Activated B cell treated with CpG ODN at 0.5 μM for 24 hours (primary cell): ENCODE data around the gene ANKRD24. TPM values are rescaled to one million over a fixed set of nuclear protein-coding genes. Genes with fewer than 3 reads are reported as not detected.

Experiments used
- ATAC-seq: fragments of 200-7000 bp; cut with Tn5 transposase; one replicate; pipeline ENCODE4 v1.10.0; 2021; ENCODE audit warnings: low read depth, mild to moderate bottlenecking, moderate library complexity
- CTCF ChIA-PET: fragments of 350-600 bp; sonication (Branson Sonifier 250); formaldehyde crosslinking; loops from one replicate; lab custom pipeline; 2021; ENCODE audit warnings: antibody characterized with exemption; lab: Charles Lee
- POLR2A ChIA-PET: fragments of 350-600 bp; sonication (Branson Sonifier 250); formaldehyde crosslinking; loops from one replicate; lab custom pipeline; 2021; ENCODE audit warnings: antibody characterized with exemption; lab: Charles Lee
- DNase-seq: peaks from one replicate; pipeline ENCODE4 v3.0.0; 2022
- H3K27ac Mint-ChIP-seq: one replicate; pipeline ENCODE4 v1.8.0; 2020; ENCODE audit warnings: mixed read lengths
- H3K27me3 Mint-ChIP-seq: one replicate; pipeline ENCODE4 v1.8.0; 2021; ENCODE audit warnings: mixed read lengths
- H3K36me3 Mint-ChIP-seq: one replicate; pipeline ENCODE4 v1.8.0; 2021; ENCODE audit warnings: low read depth, mixed read lengths
- H3K4me1 Mint-ChIP-seq: one replicate; pipeline ENCODE4 v1.8.0; 2021; ENCODE audit warnings: mixed read lengths
- H3K4me3 Mint-ChIP-seq: one replicate; pipeline ENCODE4 v1.8.0; 2020; ENCODE audit warnings: mild to moderate bottlenecking, mixed read lengths
- H3K9me3 Mint-ChIP-seq: one replicate; pipeline ENCODE4 v1.8.0; 2020; ENCODE audit warnings: mixed read lengths
- CTCF ChIP-seq: fragments of 200-600 bp; IDR thresholded peaks from one replicate; pipeline ENCODE4 v1.8.0; 2022; ENCODE audit warnings: antibody characterized with exemption, mild to moderate bottlenecking
- intact Hi-C: fragments of 100-400 bp; cut with micrococcal nuclease; formaldehyde crosslinking; loops from one replicate; pipeline ENCODE4 v1.15.1; 2024
- total RNA-seq: library from RNA; stranded (reverse); gene quantifications from 2 replicates; pipeline ENCODE4 v1.2.3, GENCODE V29; 2022

ANKRD24 gene
- total RNA-seq, 1 donor from 2014 or later: 0.49 TPM

DNA sequence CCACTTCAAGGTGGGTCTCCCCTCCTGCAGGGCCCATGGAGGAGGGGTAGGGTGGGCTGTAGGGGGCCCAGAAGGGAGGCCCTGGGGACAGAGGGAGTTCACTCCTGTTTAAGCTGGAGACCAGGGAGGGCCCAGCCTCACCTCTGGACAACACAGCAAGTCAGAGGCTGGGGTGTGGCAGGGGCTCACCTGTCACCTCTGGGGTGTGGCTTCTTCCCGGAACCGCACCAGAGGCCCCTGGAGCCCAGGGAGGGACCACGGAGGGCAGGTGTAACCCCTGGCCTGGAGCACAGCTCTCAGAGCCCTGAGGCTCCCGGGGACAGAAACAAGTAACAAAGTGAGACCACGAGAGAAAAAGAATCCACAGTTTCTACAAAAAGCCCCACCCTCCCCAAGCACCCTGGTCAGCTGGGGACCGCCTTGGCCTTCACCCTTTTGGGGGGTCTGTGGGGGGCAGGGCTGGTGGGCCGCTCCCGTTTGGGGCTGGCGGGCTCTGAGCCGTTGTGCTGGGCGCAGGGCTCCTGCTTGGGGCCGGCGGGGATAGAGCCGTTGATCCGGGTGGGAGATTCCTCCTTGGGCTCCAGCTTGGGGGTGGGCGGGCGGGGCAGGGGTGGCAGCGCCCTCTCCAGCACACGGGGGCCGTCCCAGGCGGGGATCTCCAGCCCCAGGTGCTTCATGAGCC, 8.1 kb upstream of the ANKRD24 start:
- ATAC-seq (no peak), DNase-seq (no peak)
- POLR2A ChIA-PET: interaction anchor here (0.5 kb wide), 1 partner anchor 107 kb away, joined by 6 read pairs; no protein-coding TSS in a partner anchor
- Mint-ChIP-seq H3K27ac (no peak overlapping the region), H3K4me3 (no peak overlapping the region), H3K36me3 (peaks cover 32% of the 10 kb centered on the region), H3K4me1 (peaks cover 2% of the 10 kb centered on the region), H3K27me3 (peaks cover 10% of the 10 kb centered on the region), H3K9me3 (no peaks in the 10 kb centered on the region)
- CTCF ChIA-PET: no interaction called here
- intact Hi-C loops: no loop called here
- no peak for TF ChIP-seq CTCF

GRCh38 chr19:4174895-4175668, 7.4 kb upstream of the ANKRD24 start:
- H3K9me3 Mint-ChIP-seq: no peaks in the 10 kb centered on the region
- H3K36me3 Mint-ChIP-seq: peaks cover 38% of the 10 kb centered on the region
- H3K27ac Mint-ChIP-seq: no peak overlapping the region
- POLR2A ChIA-PET: interaction anchor here (0.5 kb wide), 1 partner anchor 10 kb away, joined by 3 read pairs; no protein-coding TSS in a partner anchor
- peaks cover 7% of the 10 kb centered on the region for H3K27me3 Mint-ChIP-seq
- no peak for ATAC-seq
- peaks cover 8% of the 10 kb centered on the region for H3K4me1 Mint-ChIP-seq
- DNase-seq: no peak
- H3K4me3 Mint-ChIP-seq: no peak overlapping the region
- intact Hi-C loops: no loop called here
- CTCF ChIA-PET: no interaction called here
- TF ChIP-seq CTCF: no peak

- intact Hi-C loops: no loop called here
- no peak for TF ChIP-seq CTCF
- Mint-ChIP-seq H3K9me3 (no peaks in the 10 kb centered on the region), H3K27me3 (peaks cover 7% of the 10 kb centered on the region), H3K4me1 (peaks cover 12% of the 10 kb centered on the region), H3K36me3 (peaks cover 41% of the 10 kb centered on the region), H3K27ac (no peak overlapping the region), H3K4me3 (no peak overlapping the region)
- ChIA-PET CTCF (no interaction called here), POLR2A (interaction anchor here (0.5 kb wide), 1 partner anchor 11 kb away, joined by 3 read pairs; no protein-coding TSS in a partner anchor)
- ATAC-seq (no peak), DNase-seq (no peak)
Observed at GRCh38 chr19:4175669-4175931, 6.9 kb upstream of the ANKRD24 start.

DNA sequence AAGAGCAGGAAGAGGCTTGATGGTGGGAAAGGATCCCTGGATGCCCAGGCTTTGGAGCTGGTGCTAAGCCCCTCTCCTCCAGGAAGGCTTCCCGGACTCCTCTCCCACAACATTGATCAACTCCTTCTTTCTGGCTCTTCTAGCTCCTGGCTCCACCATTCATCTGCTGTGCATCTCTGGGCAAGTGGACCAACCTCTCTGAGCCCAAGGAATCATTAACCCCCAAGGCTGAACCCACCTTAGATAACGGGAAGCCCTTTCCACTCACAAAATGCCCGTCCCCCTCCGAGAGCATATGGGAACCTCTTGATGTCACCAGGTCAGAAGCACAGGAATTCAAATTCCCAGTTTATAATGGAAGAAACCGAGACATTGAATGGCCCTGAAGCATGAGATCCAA, 5.3 kb upstream of the ANKRD24 start:
- peaks cover 25% of the 10 kb centered on the region for H3K4me1 Mint-ChIP-seq

More for the DNA sequence above, 5.3 kb upstream of the ANKRD24 start:
- no peak for ATAC-seq
- Mint-ChIP-seq H3K27ac (no peak overlapping the region), H3K4me3 (no peak overlapping the region), H3K27me3 (peaks cover 3% of the 10 kb centered on the region), H3K36me3 (peaks cover 45% of the 10 kb centered on the region), H3K9me3 (no peaks in the 10 kb centered on the region)
- DNase-seq: no peak
- intact Hi-C loops: no loop called here
- TF ChIP-seq CTCF: no peak
- POLR2A ChIA-PET: interaction anchor here (0.7 kb wide), 1 partner anchor 70 kb away, joined by 4 read pairs; the partner anchor contains the start of gene YJU2
- CTCF ChIA-PET: no interaction called here
